Measurements from ENCODE around the gene CRK.
"Not testable (repeated sequence)": the region's sequence is repeated elsewhere in the genome, so short reads cannot be mapped to it uniquely, and the experiment has no call there.

The CRK gene

GRCh38 chr17:1378476-1378860 lies 77.6 kb downstream of the CRK start:
- not testable (repeated sequence) for H3K4me3 ChIP-seq (ENCODE audit: low read depth in 1 of 2, low read length in 2 of 2); H3K9me3 ChIP-seq (ENCODE audit: control insufficient read depth in 1 of 2, low read length in 2 of 2); H3K36me3 ChIP-seq (ENCODE audit: control insufficient read depth in 1 of 2, insufficient read depth in 2 of 2, low read length in 2 of 2); H3K27me3 ChIP-seq (ENCODE audit: low read depth, low read length); H3K27ac ChIP-seq (ENCODE audit: low read length)
- H3K4me1 ChIP-seq (ENCODE audit: control insufficient read depth in 1 of 2, insufficient read depth in 2 of 2, low read length in 2 of 2) = peaks cover 22 to 95% of the 10 kb centered on the region in 2 donors

DNA sequence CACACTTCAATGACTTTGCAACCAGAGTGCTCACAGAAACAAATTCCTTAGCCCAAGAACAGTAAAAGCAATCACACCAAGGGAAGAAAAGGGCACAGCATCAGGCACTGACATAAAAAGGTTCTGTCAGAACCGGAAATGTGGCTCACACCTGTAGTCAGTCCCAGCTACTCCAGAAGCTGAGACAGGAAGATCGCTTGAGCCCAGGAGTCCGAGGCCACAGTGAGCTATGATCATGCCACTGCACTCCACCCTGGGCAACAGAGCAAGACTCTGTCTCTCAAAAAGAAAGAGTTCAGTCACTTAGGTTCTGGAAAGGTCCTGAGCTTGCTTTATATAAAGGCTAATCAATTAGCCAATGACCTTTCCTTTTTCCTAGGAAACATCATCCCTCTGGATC lies 78.7 kb downstream of the CRK start:
- H3K4me3 ChIP-seq (ENCODE audit: low read depth in 1 of 2, low read length in 2 of 2) = no peak overlapping the region
- H3K27ac ChIP-seq (ENCODE audit: low read length) = no peak overlapping the region
- peaks cover 0 to 4% of the 10 kb centered on the region in 2 donors for H3K36me3 ChIP-seq (ENCODE audit: control insufficient read depth in 1 of 2, insufficient read depth in 2 of 2, low read length in 2 of 2)
- no peaks in the 10 kb centered on the region for H3K27me3 ChIP-seq (ENCODE audit: low read depth, low read length)
- no peaks in the 10 kb centered on the region for H3K9me3 ChIP-seq (ENCODE audit: control insufficient read depth in 1 of 2, low read length in 2 of 2)
- peaks cover 22 to 86% of the 10 kb centered on the region in 2 donors for H3K4me1 ChIP-seq (ENCODE audit: control insufficient read depth in 1 of 2, insufficient read depth in 2 of 2, low read length in 2 of 2)

- Histone ChIP-seq H3K9me3 (ENCODE audit: control insufficient read depth in 1 of 2, low read length in 2 of 2) (no peaks in the 10 kb centered on the region), H3K4me1 (ENCODE audit: control insufficient read depth in 1 of 2, insufficient read depth in 2 of 2, low read length in 2 of 2) (peaks cover 22 to 90% of the 10 kb centered on the region in 2 donors), H3K27ac (ENCODE audit: low read length) (no peak overlapping the region), H3K36me3 (ENCODE audit: control insufficient read depth in 1 of 2, insufficient read depth in 2 of 2, low read length in 2 of 2) (peaks cover 0 to 6% of the 10 kb centered on the region in 2 donors), H3K27me3 (ENCODE audit: low read depth, low read length) (no peaks in the 10 kb centered on the region), H3K4me3 (ENCODE audit: low read depth in 1 of 2, low read length in 2 of 2) (no peak overlapping the region)
These were observed 80.0 kb downstream of the CRK start for GRCh38 chr17:1376061-1376460.

- Histone ChIP-seq H3K4me1 (ENCODE audit: control insufficient read depth in 1 of 2, insufficient read depth in 2 of 2, low read length in 2 of 2) (peaks cover 20 to 90% of the 10 kb centered on the region in 2 donors), H3K4me3 (ENCODE audit: low read depth in 1 of 2, low read length in 2 of 2) (no peak overlapping the region), H3K9me3 (ENCODE audit: control insufficient read depth in 1 of 2, low read length in 2 of 2) (no peaks in the 10 kb centered on the region), H3K27ac (ENCODE audit: low read length) (no peak overlapping the region), H3K36me3 (ENCODE audit: control insufficient read depth in 1 of 2, insufficient read depth in 2 of 2, low read length in 2 of 2) (peaks cover 0 to 6% of the 10 kb centered on the region in 2 donors), H3K27me3 (ENCODE audit: low read depth, low read length) (no peaks in the 10 kb centered on the region)
These were observed 80.4 kb downstream of the CRK start for GRCh38 chr17:1375615-1376014.

- Histone ChIP-seq H3K27me3 (ENCODE audit: low read depth, low read length) (no peaks in the 10 kb centered on the region), H3K9me3 (ENCODE audit: control insufficient read depth in 1 of 2, low read length in 2 of 2) (no peaks in the 10 kb centered on the region), H3K4me1 (ENCODE audit: control insufficient read depth in 1 of 2, insufficient read depth in 2 of 2, low read length in 2 of 2) (peaks cover 16 to 89% of the 10 kb centered on the region in 2 donors), H3K36me3 (ENCODE audit: control insufficient read depth in 1 of 2, insufficient read depth in 2 of 2, low read length in 2 of 2) (peaks cover 0 to 6% of the 10 kb centered on the region in 2 donors), H3K27ac (ENCODE audit: low read length) (no peak overlapping the region), H3K4me3 (ENCODE audit: low read depth in 1 of 2, low read length in 2 of 2) (no peak overlapping the region)
These were observed 81.4 kb downstream of the CRK start for GRCh38 chr17:1374431-1375177.

DNA sequence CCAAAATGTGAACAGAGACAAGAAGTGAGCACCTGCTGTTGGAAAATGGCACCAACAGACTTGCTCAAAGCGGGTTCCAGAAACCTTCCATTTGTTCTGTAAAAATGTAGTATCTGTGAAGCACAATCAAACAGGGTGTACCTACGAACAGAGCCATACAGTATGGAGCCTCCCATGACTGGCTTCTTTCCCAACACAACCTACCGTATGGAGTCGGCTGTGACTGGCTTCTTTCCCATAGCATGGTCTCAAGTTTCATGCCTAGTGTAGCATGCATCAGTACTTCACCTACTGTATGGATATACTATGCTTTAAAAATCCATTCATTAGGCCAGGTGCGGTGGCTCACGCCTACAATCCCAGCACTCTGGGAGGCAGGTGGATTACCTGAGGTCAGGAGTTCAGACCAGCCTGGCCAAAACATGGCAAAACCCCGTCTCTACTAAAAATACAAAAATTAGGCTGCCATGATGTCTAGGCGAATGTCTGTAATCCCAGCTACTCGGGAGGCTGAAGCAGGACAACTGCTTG lies 82.3 kb downstream of the CRK start:
- no peaks in the 10 kb centered on the region for H3K9me3 ChIP-seq (ENCODE audit: control insufficient read depth in 1 of 2, low read length in 2 of 2)
- peaks cover 16 to 88% of the 10 kb centered on the region in 2 donors for H3K4me1 ChIP-seq (ENCODE audit: control insufficient read depth in 1 of 2, insufficient read depth in 2 of 2, low read length in 2 of 2)
- H3K4me3 ChIP-seq (ENCODE audit: low read depth in 1 of 2, low read length in 2 of 2) = no peak overlapping the region
- H3K27ac ChIP-seq (ENCODE audit: low read length) = no peak overlapping the region
- peaks cover 0 to 6% of the 10 kb centered on the region in 2 donors for H3K36me3 ChIP-seq (ENCODE audit: control insufficient read depth in 1 of 2, insufficient read depth in 2 of 2, low read length in 2 of 2)
- H3K27me3 ChIP-seq (ENCODE audit: low read depth, low read length) = no peaks in the 10 kb centered on the region

DNA sequence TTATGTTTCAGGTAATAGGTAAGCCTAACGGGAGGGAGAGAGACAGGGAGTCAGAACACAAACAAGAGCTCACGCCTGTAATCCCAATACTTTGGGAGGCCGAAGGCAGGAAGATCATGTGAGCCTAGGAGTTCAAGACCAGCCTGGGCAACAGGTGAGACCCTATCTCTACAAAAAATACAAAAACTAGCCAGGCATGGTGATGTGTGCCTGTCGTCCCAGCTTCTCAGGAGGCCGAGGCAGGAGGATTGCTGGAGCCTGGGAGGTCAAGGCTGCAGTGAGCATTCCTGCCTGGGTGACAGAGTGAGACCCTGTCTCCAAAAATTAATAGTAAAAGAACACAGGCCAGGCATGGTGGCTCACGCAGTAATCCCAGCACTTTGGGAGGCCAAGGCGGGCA lies 83.4 kb downstream of the CRK start:
- Histone ChIP-seq H3K36me3 (ENCODE audit: control insufficient read depth in 1 of 2, insufficient read depth in 2 of 2, low read length in 2 of 2) (peaks cover 0 to 6% of the 10 kb centered on the region in 2 donors), H3K4me1 (ENCODE audit: control insufficient read depth in 1 of 2, insufficient read depth in 2 of 2, low read length in 2 of 2) (peaks cover 16 to 84% of the 10 kb centered on the region in 2 donors), H3K27me3 (ENCODE audit: low read depth, low read length) (no peaks in the 10 kb centered on the region), H3K27ac (ENCODE audit: low read length) (no peak overlapping the region), H3K9me3 (ENCODE audit: control insufficient read depth in 1 of 2, low read length in 2 of 2) (no peaks in the 10 kb centered on the region), H3K4me3 (ENCODE audit: low read depth in 1 of 2, low read length in 2 of 2) (no peak overlapping the region)

DNA sequence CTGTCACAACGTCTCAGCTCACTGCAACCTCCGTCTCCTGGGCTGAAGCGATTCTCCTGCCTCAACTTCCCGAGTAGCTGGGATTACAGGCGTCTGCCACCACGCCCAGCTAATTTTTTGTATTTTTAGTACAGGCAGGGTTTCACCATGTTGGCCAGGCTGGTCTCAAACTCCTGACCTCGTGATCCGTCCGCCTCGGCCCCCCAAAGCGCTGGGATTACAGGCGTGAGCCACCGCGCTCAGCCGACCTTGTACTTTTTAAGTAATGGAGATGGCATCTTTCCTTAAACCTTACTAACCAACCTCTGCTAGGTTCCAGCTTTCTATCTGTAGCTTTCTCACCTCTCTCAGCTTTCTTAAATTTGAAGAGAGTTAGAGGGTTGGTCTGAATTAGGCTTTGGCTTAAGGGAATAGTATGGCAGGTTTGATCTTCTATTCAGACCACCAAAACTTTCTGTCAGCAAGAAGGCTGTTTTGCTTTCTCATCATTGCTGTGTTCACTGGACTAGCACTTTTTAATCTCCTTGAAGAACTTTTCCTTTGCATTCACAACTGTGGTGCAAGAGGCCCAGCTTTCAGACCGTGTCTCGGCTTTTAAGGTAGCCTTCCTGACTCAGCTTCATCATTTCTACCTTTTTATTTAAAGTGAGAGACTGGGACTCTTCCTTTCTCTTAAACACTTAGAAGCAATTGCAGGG lies 84.0 kb downstream of the CRK start:
- H3K4me1 ChIP-seq (ENCODE audit: control insufficient read depth in 1 of 2, insufficient read depth in 2 of 2, low read length in 2 of 2) = peaks cover 11 to 84% of the 10 kb centered on the region in 2 donors
- no peak overlapping the region for H3K4me3 ChIP-seq (ENCODE audit: low read depth in 1 of 2, low read length in 2 of 2)
- H3K36me3 ChIP-seq (ENCODE audit: control insufficient read depth in 1 of 2, insufficient read depth in 2 of 2, low read length in 2 of 2) = peaks cover 0 to 6% of the 10 kb centered on the region in 2 donors
- no peak overlapping the region for H3K27ac ChIP-seq (ENCODE audit: low read length)
- H3K27me3 ChIP-seq (ENCODE audit: low read depth, low read length) = no peaks in the 10 kb centered on the region
- no peaks in the 10 kb centered on the region for H3K9me3 ChIP-seq (ENCODE audit: control insufficient read depth in 1 of 2, low read length in 2 of 2)

All from muscle layer of duodenum (tissue), 2 donors.